Measurements from ENCODE around the gene SMNDC1. TPM values are rescaled to one million over a fixed set of nuclear protein-coding genes. Genes with fewer than 3 reads are reported as not detected.

The SMNDC1 gene
- polyA plus RNA-seq, 1 experiment, result 26.4 TPM

GRCh38 chr10:110244550-110244949 lies 60.2 kb downstream of the SMNDC1 start:
- TF ChIP-seq CTCF (IDR thresholded peaks at IDR 0.05; ENCODE audit: low read depth, low read length), result no peak
- H3K27ac ChIP-seq (ENCODE audit: low read depth, low read length), result no peak overlapping the region
- ChIA-PET CTCF (interaction anchor here (0.6 to 1.5 kb wide), 4 partner anchors 25 to 360 kb away, joined by 3 to 6 read pairs (median 5); no protein-coding TSS in a partner anchor), POLR2A (interaction anchor here (0.7 kb wide), 2 partner anchors 14 to 37 kb away, joined by 4 to 7 read pairs; no protein-coding TSS in a partner anchor)
- no peaks in the 10 kb centered on the region for H3K27me3 ChIP-seq (ENCODE audit: control insufficient read depth, insufficient read depth, low read length)
- H3K9me3 ChIP-seq (ENCODE audit: control insufficient read depth, insufficient read depth, low read length), result no peaks in the 10 kb centered on the region
- H3K4me3 ChIP-seq (ENCODE audit: low read depth, low read length), result no peak overlapping the region
- no peak for DNase-seq (ENCODE audit: low read depth, low spot score)

GRCh38 chr10:110242511-110242910 lies 62.2 kb downstream of the SMNDC1 start:
- DNase-seq (ENCODE audit: low read depth, low spot score), result no peak
- no peak for TF ChIP-seq CTCF (IDR thresholded peaks at IDR 0.05; ENCODE audit: low read depth, low read length)
- Histone ChIP-seq H3K27ac (ENCODE audit: low read depth, low read length) (no peak overlapping the region), H3K27me3 (ENCODE audit: control insufficient read depth, insufficient read depth, low read length) (no peaks in the 10 kb centered on the region), H3K9me3 (ENCODE audit: control insufficient read depth, insufficient read depth, low read length) (no peaks in the 10 kb centered on the region), H3K4me3 (ENCODE audit: low read depth, low read length) (no peak overlapping the region)
- ChIA-PET POLR2A (no interaction called here), CTCF (interaction anchor here (1.1 to 3.3 kb wide), 2 partner anchors 37 to 104 kb away, joined by 4 to 15 read pairs; no protein-coding TSS in a partner anchor)

GRCh38 chr10:110241841-110242240 lies 62.9 kb downstream of the SMNDC1 start:
- H3K27ac ChIP-seq (ENCODE audit: low read depth, low read length), result no peak overlapping the region
- POLR2A ChIA-PET, result no interaction called here
- DNase-seq (ENCODE audit: low read depth, low spot score), result no peak
- H3K27me3 ChIP-seq (ENCODE audit: control insufficient read depth, insufficient read depth, low read length), result no peaks in the 10 kb centered on the region
- CTCF ChIA-PET, result interaction anchor here (0.7 to 3.3 kb wide), 2 partner anchors 37 to 103 kb away, joined by 3 to 15 read pairs; no protein-coding TSS in a partner anchor
- H3K9me3 ChIP-seq (ENCODE audit: control insufficient read depth, insufficient read depth, low read length), result no peaks in the 10 kb centered on the region
- H3K4me3 ChIP-seq (ENCODE audit: low read depth, low read length), result no peak overlapping the region
- no peak for TF ChIP-seq CTCF (IDR thresholded peaks at IDR 0.05; ENCODE audit: low read depth, low read length)

GRCh38 chr10:110241407-110241806 lies 63.3 kb downstream of the SMNDC1 start:
- Histone ChIP-seq H3K27me3 (ENCODE audit: control insufficient read depth, insufficient read depth, low read length) (no peaks in the 10 kb centered on the region), H3K4me3 (ENCODE audit: low read depth, low read length) (no peak overlapping the region), H3K9me3 (ENCODE audit: control insufficient read depth, insufficient read depth, low read length) (no peaks in the 10 kb centered on the region), H3K27ac (ENCODE audit: low read depth, low read length) (no peak overlapping the region)
- no peak for TF ChIP-seq CTCF (IDR thresholded peaks at IDR 0.05; ENCODE audit: low read depth, low read length)
- DNase-seq (ENCODE audit: low read depth, low spot score), result no peak
- POLR2A ChIA-PET, result no interaction called here
- CTCF ChIA-PET, result interaction anchor here (0.7 to 3.3 kb wide), 2 partner anchors 38 to 103 kb away, joined by 3 to 15 read pairs; no protein-coding TSS in a partner anchor

Other genes with a start within 250 kb of the SMNDC1 start
- 13.7 and 17.3 TPM in 2 replicates for gene MXI1, start 97.3 kb downstream of the SMNDC1 start, polyA plus RNA-seq (2011; rRNA removed)
- 35.7 and 39.6 TPM in 2 replicates for gene DUSP5, start 193.0 kb upstream of the SMNDC1 start, polyA plus RNA-seq (2011; rRNA removed)